ENCODE measurements around the gene CRYGN.

DNA sequence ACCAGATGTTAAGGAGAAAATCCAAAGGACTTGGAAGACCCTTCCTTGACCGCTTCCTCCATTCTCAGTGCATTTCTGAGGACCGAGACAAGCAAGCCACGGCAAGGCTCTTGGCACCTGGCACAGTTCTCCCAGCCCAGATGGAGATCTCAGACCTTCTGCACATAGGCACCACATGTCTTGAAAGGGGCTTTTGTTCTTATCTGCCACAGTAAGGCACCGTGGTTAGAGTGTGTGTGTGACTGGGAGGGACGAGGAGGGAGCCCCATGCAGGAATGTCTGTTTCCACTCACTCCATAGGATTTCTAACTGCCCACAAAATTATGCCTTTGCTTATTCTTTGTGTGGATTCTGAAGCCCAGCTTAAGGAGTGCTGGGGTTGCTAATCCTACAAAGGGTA, 19.8 kb downstream of the CRYGN start:
- TF ChIP-seq, protein P1, sequence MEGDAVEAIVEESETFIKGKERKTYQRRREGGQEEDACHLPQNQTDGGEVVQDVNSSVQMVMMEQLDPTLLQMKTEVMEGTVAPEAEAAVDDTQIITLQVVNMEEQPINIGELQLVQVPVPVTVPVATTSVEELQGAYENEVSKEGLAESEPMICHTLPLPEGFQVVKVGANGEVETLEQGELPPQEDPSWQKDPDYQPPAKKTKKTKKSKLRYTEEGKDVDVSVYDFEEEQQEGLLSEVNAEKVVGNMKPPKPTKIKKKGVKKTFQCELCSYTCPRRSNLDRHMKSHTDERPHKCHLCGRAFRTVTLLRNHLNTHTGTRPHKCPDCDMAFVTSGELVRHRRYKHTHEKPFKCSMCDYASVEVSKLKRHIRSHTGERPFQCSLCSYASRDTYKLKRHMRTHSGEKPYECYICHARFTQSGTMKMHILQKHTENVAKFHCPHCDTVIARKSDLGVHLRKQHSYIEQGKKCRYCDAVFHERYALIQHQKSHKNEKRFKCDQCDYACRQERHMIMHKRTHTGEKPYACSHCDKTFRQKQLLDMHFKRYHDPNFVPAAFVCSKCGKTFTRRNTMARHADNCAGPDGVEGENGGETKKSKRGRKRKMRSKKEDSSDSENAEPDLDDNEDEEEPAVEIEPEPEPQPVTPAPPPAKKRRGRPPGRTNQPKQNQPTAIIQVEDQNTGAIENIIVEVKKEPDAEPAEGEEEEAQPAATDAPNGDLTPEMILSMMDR (optimal IDR thresholded peaks at IDR 0.05 in 1 of 3, IDR thresholded peaks at IDR 0.05 in 1 of 3, conservative IDR thresholded peaks at IDR 0.05 in 1 of 3; ENCODE audit: extremely low read depth in 1 of 3, insufficient read depth in 2 of 3, low read length in 3 of 3), result no peak
- TF ChIP-seq EZH2 (IDR thresholded peaks at IDR 0.05; ENCODE audit: low read length), result no peak

Data from keratinocyte (primary cell).